ENCODE results near the gene USP26.
A peak's percentile ranks its signal among the peaks of the same experiment; 100 is the strongest.

USP26 gene

GRCh38 chrX:133018229-133018628, 78.7 kb downstream of the USP26 start:
- no peak for TF ChIP-seq CTCF (conservative IDR thresholded peaks at IDR 0.05; ENCODE audit: low read length)
- DNase-seq (ENCODE audit: low read depth) = no peak
- no peak overlapping the region for H3K4me3 ChIP-seq (ENCODE audit: low read length)

DNA sequence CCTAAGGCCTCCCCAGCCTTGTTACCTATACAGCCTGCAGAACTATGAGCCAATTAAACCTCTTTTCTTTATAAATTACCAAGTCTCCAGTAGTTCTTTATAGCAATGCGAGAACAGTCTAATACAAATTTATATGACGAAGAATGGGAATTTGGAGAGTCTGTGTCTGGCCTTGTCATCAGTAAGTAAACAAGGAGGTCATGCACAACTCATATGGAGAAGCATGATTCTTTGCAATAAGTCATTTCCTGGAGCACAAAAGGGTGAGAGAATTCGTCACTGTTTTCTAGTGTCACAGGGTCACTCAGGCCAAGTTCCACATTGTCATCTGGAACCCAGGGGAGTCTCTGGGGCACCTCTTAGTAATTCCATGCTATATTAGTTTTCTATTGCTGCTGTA, 89.5 kb downstream of the USP26 start:
- DNase-seq (ENCODE audit: low read depth) = no peak
- no peak for TF ChIP-seq CTCF (conservative IDR thresholded peaks at IDR 0.05; ENCODE audit: low read length)
- no peak overlapping the region for H3K4me3 ChIP-seq (ENCODE audit: low read length)

DNA sequence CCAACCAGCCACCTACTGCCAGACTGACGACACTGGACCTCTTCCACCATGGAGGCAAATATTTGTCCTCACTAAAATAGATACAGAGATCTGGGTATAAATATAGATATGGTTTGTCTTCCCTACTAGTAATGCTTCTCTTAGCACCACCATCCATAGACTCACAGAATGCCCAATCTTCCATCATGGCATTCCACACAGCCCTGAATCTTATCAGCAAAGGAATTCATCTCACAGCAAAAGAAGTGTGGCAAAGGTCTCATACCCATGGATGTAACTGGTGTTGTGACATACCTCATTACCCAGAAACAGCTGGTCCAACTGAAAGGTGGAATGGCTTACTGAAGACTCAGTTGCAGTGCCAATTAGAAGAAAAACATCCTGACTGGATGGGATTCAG, 91.3 kb downstream of the USP26 start:
- TF ChIP-seq CTCF (conservative IDR thresholded peaks at IDR 0.05; ENCODE audit: low read length) = no peak
- H3K4me3 ChIP-seq (ENCODE audit: low read length) = no peak overlapping the region

GRCh38 chrX:133005042-133005441, 91.9 kb downstream of the USP26 start:
- DNase-seq (ENCODE audit: low read depth) = peak; percentile 0
- H3K4me3 ChIP-seq (ENCODE audit: low read length) = no peak overlapping the region

More for the DNA sequence above, 91.3 kb downstream of the USP26 start:
- no peak for DNase-seq (ENCODE audit: low read depth)

DNA sequence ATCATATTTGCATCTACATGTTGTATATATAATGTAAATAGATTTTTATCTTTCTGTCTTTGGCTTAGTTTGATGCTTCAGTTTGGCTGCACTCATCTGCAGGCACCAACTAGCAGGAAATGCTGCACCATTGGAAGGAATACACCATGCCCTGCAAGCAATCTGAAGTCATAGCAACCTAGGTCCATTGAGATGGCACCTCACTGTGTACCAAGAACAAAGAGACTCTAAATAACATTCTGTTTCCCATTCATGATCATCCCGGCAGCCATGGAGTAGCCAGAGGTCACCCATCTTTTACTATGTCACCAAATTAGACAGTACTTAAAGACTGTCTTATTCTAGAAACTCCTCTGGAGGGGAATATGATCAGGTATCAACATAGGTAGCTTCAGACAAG, 97.7 kb downstream of the USP26 start:
- H3K4me3 ChIP-seq (ENCODE audit: low read length) = no peak overlapping the region
- TF ChIP-seq CTCF (conservative IDR thresholded peaks at IDR 0.05; ENCODE audit: low read length) = no peak
- no peak for DNase-seq (ENCODE audit: low read depth)

More at GRCh38 chrX:133005042-133005441, 91.9 kb downstream of the USP26 start:
- TF ChIP-seq CTCF (conservative IDR thresholded peaks at IDR 0.05; ENCODE audit: low read length) = peak; percentile 53

DNA sequence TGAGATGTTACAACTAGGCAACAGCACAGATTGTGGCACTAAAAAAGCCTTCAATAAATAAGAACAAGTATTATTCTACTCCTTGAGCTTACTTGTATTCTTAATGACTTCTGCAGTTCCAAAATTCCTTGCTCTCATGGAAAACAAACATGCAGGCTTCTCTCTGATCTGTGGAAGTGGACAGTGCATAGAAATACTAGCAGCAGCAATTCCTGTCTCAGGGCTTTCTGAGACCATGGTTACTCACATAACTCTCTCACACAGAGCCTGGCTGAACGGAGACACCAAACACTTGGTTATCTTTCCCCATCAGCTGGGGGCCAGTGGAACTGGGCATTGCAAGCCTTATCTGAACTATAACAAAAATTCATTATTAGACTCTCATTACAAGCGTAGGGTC, 106.1 kb downstream of the USP26 start:
- H3K4me3 ChIP-seq (ENCODE audit: low read length) = no peak overlapping the region
- no peak for DNase-seq (ENCODE audit: low read depth)
- TF ChIP-seq CTCF (conservative IDR thresholded peaks at IDR 0.05; ENCODE audit: low read length) = no peak

- DNase-seq (ENCODE audit: low read depth) = no peak
- no peak for TF ChIP-seq CTCF (conservative IDR thresholded peaks at IDR 0.05; ENCODE audit: low read length)
- no peak overlapping the region for H3K4me3 ChIP-seq (ENCODE audit: low read length)
Measured at GRCh38 chrX:132986556-132986955, 110.4 kb downstream of the USP26 start.

Data from AG10803 (cell line).